Measurements from ENCODE around the gene NIBAN1. TPM values are rescaled to one million over a fixed set of nuclear protein-coding genes. Genes with fewer than 3 reads are reported as not detected.
A peak's percentile ranks its signal among the peaks of the same experiment; 100 is the strongest.

Gene NIBAN1
- polyA plus RNA-seq, 3 donors, result 10.2 to 24.6 (median 12.4) TPM

- DNase-seq, result peak; percentile 73 to 85 (median 81)
- no peaks in the 10 kb centered on the region for H3K9me3 ChIP-seq (replicated peaks in 1 of 2; ENCODE audit: control insufficient read depth in 1 of 2, insufficient read depth in 1 of 2, low read length in 2 of 2)
- Mint-ChIP-seq H3K27ac (no peak overlapping the region), H3K27me3 (ENCODE audit: low read depth in 3 of 3) (peaks cover 0 to 10% (median 4%) of the 10 kb centered on the region in 3 donors), H3K4me1 (peaks cover 4% of the 10 kb centered on the region), H3K36me3 (no peaks in the 10 kb centered on the region), H3K9me3 (peaks cover 0 to 3% (median 0%) of the 10 kb centered on the region in 7 donors), H3K4me3 (no peak overlapping the region)
- no peak overlapping the region for H3K27ac ChIP-seq (ENCODE audit: low read depth in 1 of 2, low read length in 2 of 2)
- no peaks in the 10 kb centered on the region for H4K20me1 ChIP-seq (ENCODE audit: insufficient read depth, low read length)
- no peaks in the 10 kb centered on the region for H3K27me3 ChIP-seq (ENCODE audit: control insufficient read depth in 2 of 2, insufficient read depth in 2 of 2, low read length in 2 of 2)
- no peak overlapping the region for H3K9ac ChIP-seq (ENCODE audit: insufficient read depth, low read length, poor library complexity, severe bottlenecking)
- H3K4me3 ChIP-seq (replicated peaks in 1 of 3; ENCODE audit: low read depth in 2 of 3, low read length in 3 of 3), result no peak overlapping the region
- intact Hi-C loops (cut with micrococcal nuclease), result loop anchor here (1.0 to 2.0 kb wide), 2 partner anchors 177 kb away; no protein-coding TSS in a partner anchor
- no peaks in the 10 kb centered on the region for H3K79me2 ChIP-seq (ENCODE audit: insufficient read depth, low read length)
- peak; percentile 85 for TF ChIP-seq CTCF (IDR thresholded peaks at IDR 0.05)
- WGBS (ENCODE audit: insufficient coverage), result 100% methylated on average over 2 of the region's 14 CpGs
- H3K36me3 ChIP-seq (replicated peaks in 1 of 2; ENCODE audit: control insufficient read depth in 1 of 2, insufficient read depth in 2 of 2, low read length in 2 of 2), result no peaks in the 10 kb centered on the region
- H2AFZ ChIP-seq (ENCODE audit: insufficient read depth, low read depth, low read length, poor library complexity, severe bottlenecking), result peak overlapping the region; percentile 2
- no peak overlapping the region for H3K4me2 ChIP-seq (replicated peaks; ENCODE audit: extremely low read depth, low read length, poor library complexity, severe bottlenecking)
- peaks cover 4% of the 10 kb centered on the region in 2 donors for H3K4me1 ChIP-seq (ENCODE audit: control insufficient read depth in 1 of 2, insufficient read depth in 2 of 2, low read length in 2 of 2)
Measured at GRCh38 chr1:184982002-184982954, 8.0 kb upstream of the NIBAN1 start.

- H3K79me2 ChIP-seq (ENCODE audit: insufficient read depth, low read length), result no peaks in the 10 kb centered on the region
- no peaks in the 10 kb centered on the region for H3K27me3 ChIP-seq (ENCODE audit: control insufficient read depth in 2 of 2, insufficient read depth in 2 of 2, low read length in 2 of 2)
- intact Hi-C loops (cut with micrococcal nuclease), result no loop called here
- peaks cover 4% of the 10 kb centered on the region for H3K4me1 Mint-ChIP-seq
- H3K27me3 Mint-ChIP-seq (ENCODE audit: low read depth in 3 of 3), result peaks cover 0 to 5% (median 5%) of the 10 kb centered on the region in 3 donors
- H4K20me1 ChIP-seq (ENCODE audit: insufficient read depth, low read length), result no peaks in the 10 kb centered on the region
- H3K4me2 ChIP-seq (replicated peaks; ENCODE audit: extremely low read depth, low read length, poor library complexity, severe bottlenecking), result no peak overlapping the region
- DNase-seq, result no peak
- no peak overlapping the region for H3K27ac Mint-ChIP-seq
- no peaks in the 10 kb centered on the region for H3K9me3 ChIP-seq (replicated peaks in 1 of 2; ENCODE audit: control insufficient read depth in 1 of 2, insufficient read depth in 1 of 2, low read length in 2 of 2)
- H3K9ac ChIP-seq (ENCODE audit: insufficient read depth, low read length, poor library complexity, severe bottlenecking), result no peak overlapping the region
- peaks cover 4% of the 10 kb centered on the region in 2 donors for H3K4me1 ChIP-seq (ENCODE audit: control insufficient read depth in 1 of 2, insufficient read depth in 2 of 2, low read length in 2 of 2)
- no peak overlapping the region for H3K4me3 ChIP-seq (replicated peaks in 1 of 3; ENCODE audit: low read depth in 2 of 3, low read length in 3 of 3)
- no peaks in the 10 kb centered on the region for H3K36me3 ChIP-seq (replicated peaks in 1 of 2; ENCODE audit: control insufficient read depth in 1 of 2, insufficient read depth in 2 of 2, low read length in 2 of 2)
- H2AFZ ChIP-seq (ENCODE audit: insufficient read depth, low read depth, low read length, poor library complexity, severe bottlenecking), result no peak overlapping the region
- H3K36me3 Mint-ChIP-seq, result no peaks in the 10 kb centered on the region
- H3K4me3 Mint-ChIP-seq, result no peak overlapping the region
- no CpG with 5 or more reads among the region's 1 CpG for WGBS (ENCODE audit: insufficient coverage)
- no peak for TF ChIP-seq CTCF (IDR thresholded peaks at IDR 0.05)
- peaks cover 0 to 3% (median 0%) of the 10 kb centered on the region in 7 donors for H3K9me3 Mint-ChIP-seq
- no peak overlapping the region for H3K27ac ChIP-seq (ENCODE audit: low read depth in 1 of 2, low read length in 2 of 2)
Measured at GRCh38 chr1:184980726-184981125, 6.4 kb upstream of the NIBAN1 start.

Measured in CD14-positive monocyte (primary cell).